Measurements from ENCODE around the gene GTF2F2. TPM values are rescaled to one million over a fixed set of nuclear protein-coding genes. Genes with fewer than 3 reads are reported as not detected.

GTF2F2 gene
- total RNA-seq, 4 donors from 2014 or later, result 24.5 to 35.0 (median 30.5) TPM

GRCh38 chr13:45278096-45278645 lies 157.9 kb downstream of the GTF2F2 start:
- Histone ChIP-seq H3K4me3 (no peak overlapping the region), H3K27me3 (no peaks in the 10 kb centered on the region), H3K4me1 (peaks cover 7% of the 10 kb centered on the region), H3K36me3 (peaks cover 6% of the 10 kb centered on the region), H3K9me3 (no peaks in the 10 kb centered on the region), H3K27ac (no peak overlapping the region)
- DNase-seq (ENCODE audit: low spot score in 2 of 2), result no peak
- TF ChIP-seq POLR2A (IDR thresholded peaks at IDR 0.05) (no peak), CTCF (IDR thresholded peaks at IDR 0.05) (no peak), EP300 (IDR thresholded peaks at IDR 0.05) (no peak), POLR2AphosphoS5 (IDR thresholded peaks at IDR 0.05) (no peak)
- WGBS, result 70% methylated on average over 3 of the region's 3 CpGs

- no peaks in the 10 kb centered on the region for H3K9me3 ChIP-seq
- H3K4me1 ChIP-seq, result peaks cover 7% of the 10 kb centered on the region
- TF ChIP-seq EP300 (IDR thresholded peaks at IDR 0.05) (no peak), POLR2AphosphoS5 (IDR thresholded peaks at IDR 0.05) (no peak), CTCF (IDR thresholded peaks at IDR 0.05) (no peak), POLR2A (IDR thresholded peaks at IDR 0.05) (no peak)
- no peaks in the 10 kb centered on the region for H3K27me3 ChIP-seq
- H3K27ac ChIP-seq, result no peak overlapping the region
- H3K4me3 ChIP-seq, result no peak overlapping the region
- 74% methylated on average over 7 of the region's 7 CpGs for WGBS
- DNase-seq (ENCODE audit: low spot score in 2 of 2), result no peak
- peaks cover 8% of the 10 kb centered on the region for H3K36me3 ChIP-seq
Measured at GRCh38 chr13:45280011-45280410, 159.7 kb downstream of the GTF2F2 start.

- Histone ChIP-seq H3K36me3 (peaks cover 18% of the 10 kb centered on the region), H3K9me3 (no peaks in the 10 kb centered on the region), H3K27ac (no peak overlapping the region), H3K4me1 (peaks cover 7% of the 10 kb centered on the region), H3K27me3 (no peaks in the 10 kb centered on the region), H3K4me3 (no peak overlapping the region)
- WGBS, result 44% methylated on average over 7 of the region's 7 CpGs
- TF ChIP-seq EP300 (IDR thresholded peaks at IDR 0.05) (no peak), CTCF (IDR thresholded peaks at IDR 0.05) (peak; percentile 25 to 69), POLR2A (IDR thresholded peaks at IDR 0.05) (no peak), POLR2AphosphoS5 (IDR thresholded peaks at IDR 0.05) (no peak)
- DNase-seq (ENCODE audit: low spot score in 2 of 2), result no peak
Measured at GRCh38 chr13:45280751-45281634, 160.7 kb downstream of the GTF2F2 start.

- 81% methylated on average over 3 of the region's 3 CpGs for WGBS
- DNase-seq (ENCODE audit: low spot score in 2 of 2), result no peak
Measured at GRCh38 chr13:45282994-45283393, 162.7 kb downstream of the GTF2F2 start.

More at GRCh38 chr13:45282994-45283393, 162.7 kb downstream of the GTF2F2 start:
- TF ChIP-seq CTCF (IDR thresholded peaks at IDR 0.05), result no peak
- no peak for TF ChIP-seq POLR2A (IDR thresholded peaks at IDR 0.05)
- no peak for TF ChIP-seq EP300 (IDR thresholded peaks at IDR 0.05)
- TF ChIP-seq POLR2AphosphoS5 (IDR thresholded peaks at IDR 0.05), result no peak
- Histone ChIP-seq H3K27me3 (no peaks in the 10 kb centered on the region), H3K4me3 (no peak overlapping the region), H3K4me1 (peaks cover 7% of the 10 kb centered on the region), H3K27ac (no peak overlapping the region), H3K36me3 (peaks cover 20% of the 10 kb centered on the region), H3K9me3 (no peaks in the 10 kb centered on the region)
